GM23338 (cell line): ENCODE results near the gene NACAD.

ENCODE experiments used
- CREB1 ChIP-seq: fragments of 250-450 bp; sonication (Bioruptor Pico); IDR thresholded peaks from 2 replicates; pipeline ENCODE4 v1.5.0; 2020; ENCODE audit warnings: low read depth, mild to moderate bottlenecking, moderate library complexity
- CTCF ChIP-seq, 2 experiments: fragments of 200-600 bp in 1 of 2; sonication (generic) in 1 of 2; conservative IDR thresholded peaks; 2 replicates each; pipeline versions ENCODE4 v1.5.1 to v1.6.1; 2016 to 2017; ENCODE audit warnings: antibody characterized with exemption in 2 of 2, low read depth in 2 of 2, mild to moderate bottlenecking in 2 of 2, moderate library complexity in 1 of 2
- ETS1 ChIP-seq: IDR thresholded peaks from 2 replicates; pipeline ENCODE4 v1.6.1; 2016; ENCODE audit warnings: antibody characterized with exemption
- EZH2 ChIP-seq: fragments of 200-600 bp; sonication (generic); IDR thresholded peaks from one replicate; pipeline ENCODE4 v1.8.0; 2017; ENCODE audit warnings: antibody characterized with exemption, mild to moderate bottlenecking, low read depth; ENCODE audit not compliant: unreplicated experiment
- JUNB ChIP-seq: IDR thresholded peaks from one replicate; pipeline ENCODE4 v1.6.1; 2016; ENCODE audit warnings: antibody characterized with exemption; ENCODE audit not compliant: unreplicated experiment
- POLR2AphosphoS5 ChIP-seq: IDR thresholded peaks from 2 replicates; pipeline ENCODE4 v1.6.1; 2016; ENCODE audit warnings: antibody characterized with exemption, low read depth
- REST ChIP-seq: IDR thresholded peaks from one replicate; pipeline ENCODE4 v1.6.1; 2018; ENCODE audit warnings: antibody characterized with exemption; ENCODE audit not compliant: unreplicated experiment
- ZNF331 ChIP-seq: fragments of 250-450 bp; sonication (Bioruptor Pico); IDR thresholded peaks from 2 replicates; pipeline ENCODE4 v1.5.0; 2020; ENCODE audit warnings: low read depth, mild to moderate bottlenecking, moderate library complexity

GRCh38 chr7:45126920-45127319 is 38.2 kb upstream of the NACAD start:
- no peak for TF ChIP-seq CTCF (conservative IDR thresholded peaks at IDR 0.05; ENCODE audit: low read depth in 2 of 2)
- no peak for TF ChIP-seq ETS1
- TF ChIP-seq JUNB = no peak
- no peak for TF ChIP-seq POLR2AphosphoS5
- no peak for TF ChIP-seq CREB1 (CRISPR knock-in tag)
- no peak for TF ChIP-seq ZNF331 (CRISPR knock-in tag)
- TF ChIP-seq REST = no peak
- TF ChIP-seq EZH2 = no peak
